Measurements from ENCODE around the gene DGKH.

DNA sequence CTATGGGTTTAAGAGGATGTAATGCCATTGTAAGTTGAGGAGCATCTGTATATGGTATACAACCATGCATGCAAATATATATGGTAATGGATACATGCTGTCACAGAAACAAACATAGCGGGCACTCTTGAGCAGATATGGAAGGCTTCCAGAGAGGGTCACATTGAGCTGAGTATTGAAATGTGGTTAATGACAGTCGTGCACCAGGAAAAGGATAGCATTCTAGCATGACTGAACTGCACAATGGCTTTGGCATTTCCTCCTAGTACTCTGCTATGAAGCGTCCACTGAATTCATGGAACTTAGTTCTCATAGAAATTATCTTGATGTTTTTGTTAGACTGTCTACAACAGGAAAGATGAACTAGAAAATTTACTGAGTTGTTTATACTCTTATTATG lies 25.2 kb downstream of the DGKH start:
- TF ChIP-seq, protein P1, sequence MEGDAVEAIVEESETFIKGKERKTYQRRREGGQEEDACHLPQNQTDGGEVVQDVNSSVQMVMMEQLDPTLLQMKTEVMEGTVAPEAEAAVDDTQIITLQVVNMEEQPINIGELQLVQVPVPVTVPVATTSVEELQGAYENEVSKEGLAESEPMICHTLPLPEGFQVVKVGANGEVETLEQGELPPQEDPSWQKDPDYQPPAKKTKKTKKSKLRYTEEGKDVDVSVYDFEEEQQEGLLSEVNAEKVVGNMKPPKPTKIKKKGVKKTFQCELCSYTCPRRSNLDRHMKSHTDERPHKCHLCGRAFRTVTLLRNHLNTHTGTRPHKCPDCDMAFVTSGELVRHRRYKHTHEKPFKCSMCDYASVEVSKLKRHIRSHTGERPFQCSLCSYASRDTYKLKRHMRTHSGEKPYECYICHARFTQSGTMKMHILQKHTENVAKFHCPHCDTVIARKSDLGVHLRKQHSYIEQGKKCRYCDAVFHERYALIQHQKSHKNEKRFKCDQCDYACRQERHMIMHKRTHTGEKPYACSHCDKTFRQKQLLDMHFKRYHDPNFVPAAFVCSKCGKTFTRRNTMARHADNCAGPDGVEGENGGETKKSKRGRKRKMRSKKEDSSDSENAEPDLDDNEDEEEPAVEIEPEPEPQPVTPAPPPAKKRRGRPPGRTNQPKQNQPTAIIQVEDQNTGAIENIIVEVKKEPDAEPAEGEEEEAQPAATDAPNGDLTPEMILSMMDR (IDR thresholded peaks at IDR 0.05; ENCODE audit: poor library complexity): no peak
- TF ChIP-seq EZH2phosphoT487 (IDR thresholded peaks at IDR 0.05; ENCODE audit: low read depth, severe bottlenecking, unreplicated experiment): no peak
